B cell (primary cell): ENCODE results near the gene SLC43A1.

ENCODE experiments used
- EZH2 ChIP-seq: IDR thresholded peaks from 2 replicates; pipeline ENCODE4 v1.6.1; 2012; ENCODE audit warnings: borderline replicate concordance, low read depth, mild to moderate bottlenecking, moderate library complexity, low read length; ENCODE audit not compliant: insufficient read depth, poor library complexity, severe bottlenecking
- TF ChIP-seq, protein P1 (sequence below): fragments of 200-600 bp; IDR thresholded peaks from one replicate; pipeline ENCODE4 v1.8.0; 2022; ENCODE audit warnings: antibody characterized with exemption, mild to moderate bottlenecking

DNA sequence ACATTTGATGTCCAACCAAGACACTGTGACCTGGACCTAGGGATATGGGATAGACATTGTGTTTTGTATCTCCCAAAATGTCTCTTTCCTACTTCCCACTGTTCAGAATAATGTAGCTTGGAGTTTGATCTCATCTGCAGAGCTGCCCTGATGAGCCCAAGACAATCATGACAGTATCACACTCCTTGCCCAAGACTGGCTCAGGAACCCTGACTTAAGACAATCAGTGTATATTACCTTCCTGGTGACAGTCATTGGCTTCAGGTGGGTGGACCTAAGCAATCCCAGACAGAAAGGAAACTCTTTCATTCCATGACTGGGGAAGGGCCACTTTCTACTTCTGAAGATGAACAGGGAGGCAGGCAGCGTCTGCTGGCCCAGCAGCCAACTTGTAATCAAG lies 69.4 kb downstream of the SLC43A1 start:
- TF ChIP-seq, protein P1, sequence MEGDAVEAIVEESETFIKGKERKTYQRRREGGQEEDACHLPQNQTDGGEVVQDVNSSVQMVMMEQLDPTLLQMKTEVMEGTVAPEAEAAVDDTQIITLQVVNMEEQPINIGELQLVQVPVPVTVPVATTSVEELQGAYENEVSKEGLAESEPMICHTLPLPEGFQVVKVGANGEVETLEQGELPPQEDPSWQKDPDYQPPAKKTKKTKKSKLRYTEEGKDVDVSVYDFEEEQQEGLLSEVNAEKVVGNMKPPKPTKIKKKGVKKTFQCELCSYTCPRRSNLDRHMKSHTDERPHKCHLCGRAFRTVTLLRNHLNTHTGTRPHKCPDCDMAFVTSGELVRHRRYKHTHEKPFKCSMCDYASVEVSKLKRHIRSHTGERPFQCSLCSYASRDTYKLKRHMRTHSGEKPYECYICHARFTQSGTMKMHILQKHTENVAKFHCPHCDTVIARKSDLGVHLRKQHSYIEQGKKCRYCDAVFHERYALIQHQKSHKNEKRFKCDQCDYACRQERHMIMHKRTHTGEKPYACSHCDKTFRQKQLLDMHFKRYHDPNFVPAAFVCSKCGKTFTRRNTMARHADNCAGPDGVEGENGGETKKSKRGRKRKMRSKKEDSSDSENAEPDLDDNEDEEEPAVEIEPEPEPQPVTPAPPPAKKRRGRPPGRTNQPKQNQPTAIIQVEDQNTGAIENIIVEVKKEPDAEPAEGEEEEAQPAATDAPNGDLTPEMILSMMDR, result no peak
- TF ChIP-seq EZH2, result no peak
